Cardiac fibroblast (primary cell): ENCODE results near the gene LRRC4C.

Source experiments
- DNase-seq, 2 donors: peaks; one replicate each; pipeline versions ENCODE4 v3.0.0 to v3.0.0-alpha.2; 2010; ENCODE audit warnings: low read depth in 2 of 2
- H3K4me3 ChIP-seq, 2 donors: replicated peaks in 1 of 2; 1 replicate in 1 of 2; 2 replicates in 1 of 2; pipeline ENCODE4 v1.5.1; 2011; ENCODE audit warnings: low read depth in 2 of 2, low read length in 2 of 2, mild to moderate bottlenecking in 2 of 2, moderate library complexity in 1 of 2
- CTCF ChIP-seq: IDR thresholded peaks from one replicate; pipeline ENCODE4 v1.5.1; 2011; ENCODE audit warnings: low read depth, mild to moderate bottlenecking, low read length, inconsistent platforms

The LRRC4C gene

GRCh38 chr11:40407355-40407754 lies 1052.1 kb downstream of the LRRC4C start:
- H3K4me3 ChIP-seq, result no peak overlapping the region
- no peak for DNase-seq
- TF ChIP-seq CTCF, result no peak

- DNase-seq, result no peak
- no peak overlapping the region for H3K4me3 ChIP-seq
- no peak for TF ChIP-seq CTCF
Observed at GRCh38 chr11:40405614-40406013, 1053.8 kb downstream of the LRRC4C start.

GRCh38 chr11:40403321-40403720 lies 1056.1 kb downstream of the LRRC4C start:
- no peak for TF ChIP-seq CTCF
- no peak overlapping the region for H3K4me3 ChIP-seq
- DNase-seq, result no peak

GRCh38 chr11:40401132-40401853 lies 1058.2 kb downstream of the LRRC4C start:
- no peak for DNase-seq
- no peak for TF ChIP-seq CTCF
- no peak overlapping the region for H3K4me3 ChIP-seq

GRCh38 chr11:40397141-40397540 lies 1062.3 kb downstream of the LRRC4C start:
- no peak overlapping the region for H3K4me3 ChIP-seq
- no peak for DNase-seq
- TF ChIP-seq CTCF, result no peak

- no peak for TF ChIP-seq CTCF
- DNase-seq, result no peak
- H3K4me3 ChIP-seq, result no peak overlapping the region
Observed at GRCh38 chr11:40393511-40393910, 1065.9 kb downstream of the LRRC4C start.

- H3K4me3 ChIP-seq, result no peak overlapping the region
- DNase-seq, result no peak
- no peak for TF ChIP-seq CTCF
Observed at GRCh38 chr11:40391679-40392078, 1067.8 kb downstream of the LRRC4C start.
